SK-N-SH treated with all-trans-retinoic acid at 6 μM for 48 hours (cell line): ENCODE data around the gene CDON.

Source experiments
- ATAC-seq: fragments of 200-7000 bp; cut with Tn5 transposase; 3 replicates; pipeline ENCODE4 v1.9.1; 2020; ENCODE audit warnings: mild to moderate bottlenecking, moderate library complexity
- ARNTL ChIP-seq: fragments of 450-650 bp; formaldehyde crosslinking; IDR thresholded peaks from 2 replicates; pipeline ENCODE4 v1.5.0; 2020; ENCODE audit warnings: low read depth, mild to moderate bottlenecking, moderate library complexity, borderline replicate concordance
- BACH2 ChIP-seq: fragments of 250-450 bp; sonication (Bioruptor Pico); IDR thresholded peaks from 2 replicates; pipeline ENCODE4 v1.9.0; 2021; ENCODE audit warnings: mild to moderate bottlenecking, borderline replicate concordance
- CREB5 ChIP-seq: fragments of 250-450 bp; sonication (Bioruptor Pico); IDR thresholded peaks from 2 replicates; pipeline ENCODE4 v1.5.1; 2020; ENCODE audit warnings: low read depth, mild to moderate bottlenecking, moderate library complexity
- CSDC2 ChIP-seq: fragments of 250-450 bp; sonication (Bioruptor Pico); IDR thresholded peaks from 2 replicates; pipeline ENCODE4 v1.5.0; 2020; ENCODE audit warnings: mild to moderate bottlenecking, moderate library complexity
- CSRNP3 ChIP-seq: fragments of 250-450 bp; sonication (Bioruptor Pico); IDR thresholded peaks from 2 replicates; pipeline ENCODE4 v1.5.1; 2021; ENCODE audit warnings: mild to moderate bottlenecking, moderate library complexity
- ESRRG ChIP-seq: fragments of 250-450 bp; sonication (Bioruptor Pico); IDR thresholded peaks from 2 replicates; pipeline ENCODE4 v1.6.1; 2021; ENCODE audit warnings: mild to moderate bottlenecking
- GLIS3 ChIP-seq: fragments of 250-450 bp; sonication (Bioruptor Pico); IDR thresholded peaks from 2 replicates; pipeline ENCODE4 v1.5.0; 2020; ENCODE audit warnings: mild to moderate bottlenecking, moderate library complexity
- ISL1 ChIP-seq: fragments of 250-450 bp; sonication (Bioruptor Pico); IDR thresholded peaks from 2 replicates; pipeline ENCODE4 v2.1.2; 2022; ENCODE audit warnings: mild to moderate bottlenecking, moderate library complexity
- OSR1 ChIP-seq: fragments of 250-450 bp; sonication (Bioruptor Pico); IDR thresholded peaks from 2 replicates; pipeline ENCODE4 v1.8.0; 2022; ENCODE audit warnings: moderate library complexity, mild to moderate bottlenecking, inconsistent platforms
- PATZ1 ChIP-seq: fragments of 250-450 bp; sonication (Bioruptor Pico); IDR thresholded peaks from 2 replicates; pipeline ENCODE4 v1.8.0; 2020; ENCODE audit warnings: mild to moderate bottlenecking, moderate library complexity, borderline replicate concordance
- POU6F1 ChIP-seq: fragments of 250-450 bp; sonication (Bioruptor Pico); IDR thresholded peaks from 2 replicates; pipeline ENCODE4 v1.8.0; 2021; ENCODE audit warnings: low read depth, mild to moderate bottlenecking, moderate library complexity, borderline replicate concordance
- PPARA ChIP-seq: fragments of 250-450 bp; sonication (Bioruptor Pico); IDR thresholded peaks from 2 replicates; pipeline ENCODE4 v1.5.0; 2020; ENCODE audit warnings: mild to moderate bottlenecking, borderline replicate concordance
- RARB ChIP-seq: fragments of 250-450 bp; sonication (Bioruptor Pico); IDR thresholded peaks from 2 replicates; pipeline ENCODE4 v1.8.0; 2021; ENCODE audit warnings: mild to moderate bottlenecking, moderate library complexity
- TCF4 ChIP-seq: fragments of 250-450 bp; sonication (Bioruptor Pico); IDR thresholded peaks from 2 replicates; pipeline ENCODE4 v1.8.0; 2021; ENCODE audit warnings: mild to moderate bottlenecking, moderate library complexity, borderline replicate concordance
- TSHZ2 ChIP-seq: fragments of 250-450 bp; sonication (Bioruptor Pico); IDR thresholded peaks from 2 replicates; pipeline ENCODE4 v1.5.0; 2020; ENCODE audit warnings: mild to moderate bottlenecking, moderate library complexity
- ZC3H10 ChIP-seq: fragments of 250-450 bp; sonication (Bioruptor Pico); IDR thresholded peaks from 2 replicates; pipeline ENCODE4 v1.5.1; 2021; ENCODE audit warnings: mild to moderate bottlenecking, moderate library complexity
- ZFP3 ChIP-seq: fragments of 250-450 bp; sonication (Bioruptor Pico); IDR thresholded peaks from 2 replicates; pipeline ENCODE4 v1.5.0; 2020; ENCODE audit warnings: mild to moderate bottlenecking, moderate library complexity
- ZNF565 ChIP-seq: fragments of 450-650 bp; formaldehyde crosslinking; conservative IDR thresholded peaks from 2 replicates; pipeline ENCODE4 v1.5.0; 2020; ENCODE audit warnings: low read depth, mild to moderate bottlenecking, moderate library complexity
- ZNF8 ChIP-seq: fragments of 450-650 bp; formaldehyde crosslinking; IDR thresholded peaks from 2 replicates; pipeline ENCODE4 v1.5.0; 2020; ENCODE audit warnings: mild to moderate bottlenecking, moderate library complexity

CDON gene

GRCh38 chr11:126062679-126063506 is at the start of gene CDON:
TSS of gene CDON (minus strand) at chr11:126062866. CDS start at chr11:126023476, 39,390 bp downstream.
- peak; percentile 95 for ATAC-seq
- no peak for TF ChIP-seq ZNF565

- ATAC-seq, result peak; percentile 1; the same call in 1 of the 3 replicates
- TF ChIP-seq RARB (CRISPR knock-in tag), result no peak
- TF ChIP-seq PATZ1 (CRISPR knock-in tag), result no peak
- no peak for TF ChIP-seq ZC3H10
- TF ChIP-seq OSR1 (CRISPR knock-in tag), result no peak
- peak; percentile 87 for TF ChIP-seq TCF4 (CRISPR knock-in tag)
- no peak for TF ChIP-seq CSRNP3 (CRISPR knock-in tag)
- TF ChIP-seq ZNF8 (CRISPR knock-in tag), result no peak
- TF ChIP-seq BACH2 (CRISPR knock-in tag), result no peak
- no peak for TF ChIP-seq ZFP3 (CRISPR knock-in tag)
- TF ChIP-seq TSHZ2 (CRISPR knock-in tag), result peak; percentile 84
- TF ChIP-seq ARNTL (CRISPR knock-in tag), result 0 out of 2 replicates have a peak, but pooled peaks have one; percentile 58
- no peak for TF ChIP-seq PPARA (CRISPR knock-in tag)
- TF ChIP-seq, all 23 proteins: peak for 3
These were observed 48.9 kb upstream of the CDON start for GRCh38 chr11:126111458-126112116.

- peak; percentile 3; the same call in 2 of the 3 replicates for ATAC-seq
These were observed 47.5 kb upstream of the CDON start for GRCh38 chr11:126109941-126110731.

More at GRCh38 chr11:126109941-126110731, 47.5 kb upstream of the CDON start:
- TF ChIP-seq CSDC2 (CRISPR knock-in tag) (no peak), ISL1 (no peak), GLIS3 (CRISPR knock-in tag) (no peak), PATZ1 (CRISPR knock-in tag) (no peak), ESRRG (CRISPR knock-in tag) (no peak), POU6F1 (no peak), CREB5 (CRISPR knock-in tag) (no peak), ZNF8 (CRISPR knock-in tag) (no peak), ARNTL (CRISPR knock-in tag) (no peak), CSRNP3 (CRISPR knock-in tag) (no peak), PPARA (CRISPR knock-in tag) (no peak), TCF4 (CRISPR knock-in tag) (no peak), ZC3H10 (no peak)
